HG03064 (cell line): Measurements from ENCODE around the gene OR1E2.
"Not testable (repeated sequence)": the region's sequence is repeated elsewhere in the genome, so short reads cannot be mapped to it uniquely, and the experiment has no call there.

Experiments
- ATAC-seq: cut with Tn5 transposase; IDR thresholded peaks from one replicate; pipeline ENCODE4 v1.9.1; 2021; ENCODE audit warnings: low read depth; ENCODE audit not compliant: unreplicated experiment

OR1E2 gene

DNA sequence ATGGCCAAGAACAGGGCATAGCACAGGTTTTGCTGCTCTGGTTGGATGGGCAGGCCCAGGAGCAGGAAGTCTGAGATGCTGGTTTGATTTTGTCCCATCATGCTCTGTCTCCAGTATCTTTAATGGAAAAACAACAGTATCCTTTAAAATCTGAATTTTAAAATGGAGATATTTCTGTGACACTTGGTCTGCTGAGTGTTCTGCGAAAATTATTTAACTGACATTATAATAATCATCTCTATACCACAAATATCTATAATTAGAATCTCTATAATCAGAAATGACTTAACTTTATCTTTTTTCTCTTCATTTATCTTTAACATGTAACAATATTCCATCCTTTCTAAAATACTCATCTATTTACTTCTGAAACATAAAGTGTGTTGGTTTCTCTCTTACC, 35.3 kb downstream of the OR1E2 start, which contains the start of gene OR1E1:
TSS of gene OR1E1 (minus strand) at position 101 of the 400 bp plus-strand sequence. CDS start at position 101, 0 bp downstream.
- no peak for ATAC-seq

DNA sequence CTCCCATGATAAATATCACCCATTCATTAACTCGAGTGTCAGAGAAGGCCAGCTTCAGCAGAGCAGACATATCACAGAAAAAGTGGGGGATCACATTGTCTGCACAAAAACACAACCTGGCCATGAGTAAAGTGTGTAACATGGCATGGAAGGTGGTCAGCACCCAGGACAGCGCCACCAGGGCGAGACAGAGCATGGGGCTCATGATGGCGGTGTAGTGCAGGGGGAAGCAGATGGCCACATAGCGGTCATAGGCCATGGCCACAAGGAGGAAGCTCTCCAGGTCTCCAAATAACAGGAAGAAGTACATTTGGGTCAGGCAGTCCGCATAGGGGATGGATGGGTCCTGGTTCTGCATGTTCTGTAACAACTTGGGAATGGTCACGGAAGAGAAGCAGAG, 35.8 kb downstream of the OR1E2 start:
- ATAC-seq: not testable (repeated sequence)

- no peak for ATAC-seq
These were observed 43.9 kb downstream of the OR1E2 start for GRCh38 chr17:3389791-3390190.

- ATAC-seq: no peak
These were observed 47.5 kb downstream of the OR1E2 start, which contains the start of gene OR3A2 for GRCh38 chr17:3385869-3386816. TSS of gene OR3A2 (minus strand) at chr17:3386308.
